HEK293T (cell line): ENCODE data around the gene FAM193A.

Experiments used
- ELF4 ChIP-seq: fragments of 450-650 bp; IDR thresholded peaks from 2 replicates; pipeline ENCODE4 v1.6.1; 2017; ENCODE audit warnings: antibody characterized with exemption
- FOXM1 ChIP-seq: fragments of 450-650 bp; IDR thresholded peaks from 2 replicates; pipeline ENCODE4 v1.6.1; 2017; ENCODE audit warnings: mild to moderate bottlenecking, borderline replicate concordance
- PKNOX1 ChIP-seq: fragments of 450-650 bp; IDR thresholded peaks from 2 replicates; pipeline ENCODE4 v1.6.1; 2016
- ZNF384 ChIP-seq: fragments of 450-650 bp; IDR thresholded peaks from 2 replicates; pipeline ENCODE4 v1.6.1; 2016

DNA sequence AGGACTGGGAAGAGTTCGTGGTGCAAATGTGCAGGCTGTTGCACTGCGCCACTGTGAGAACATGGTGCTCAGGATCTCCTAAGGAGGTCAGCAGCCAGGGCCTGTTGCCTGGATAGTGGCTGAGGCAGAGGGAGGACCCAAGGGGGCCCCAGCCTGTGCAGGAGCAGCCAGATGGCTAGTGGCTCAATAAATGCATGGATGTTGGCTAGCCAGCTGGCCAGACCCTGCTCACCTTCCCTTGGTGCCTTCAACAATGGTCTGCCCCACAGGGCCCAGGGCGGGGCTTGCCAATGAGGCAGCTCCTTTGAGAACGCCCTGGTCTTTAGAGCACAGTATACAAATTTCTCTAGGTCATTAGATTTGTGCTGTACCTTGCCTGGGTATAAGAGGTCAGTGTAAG is 152.2 kb downstream of the FAM193A start:
- TF ChIP-seq ELF4 (no peak), FOXM1 (no peak), PKNOX1 (no peak), ZNF384 (no peak)
